Globus pallidus (tissue), 1 donor: ENCODE measurements around the gene TYK2.
"Not testable (repeated sequence)": the region's sequence is repeated elsewhere in the genome, so short reads cannot be mapped to it uniquely, and the experiment has no call there.

Experiments
- DNase-seq: peaks from one replicate; pipeline ENCODE4 v3.0.0-alpha.2; 2015; ENCODE audit warnings: low spot score

TYK2 gene

DNA sequence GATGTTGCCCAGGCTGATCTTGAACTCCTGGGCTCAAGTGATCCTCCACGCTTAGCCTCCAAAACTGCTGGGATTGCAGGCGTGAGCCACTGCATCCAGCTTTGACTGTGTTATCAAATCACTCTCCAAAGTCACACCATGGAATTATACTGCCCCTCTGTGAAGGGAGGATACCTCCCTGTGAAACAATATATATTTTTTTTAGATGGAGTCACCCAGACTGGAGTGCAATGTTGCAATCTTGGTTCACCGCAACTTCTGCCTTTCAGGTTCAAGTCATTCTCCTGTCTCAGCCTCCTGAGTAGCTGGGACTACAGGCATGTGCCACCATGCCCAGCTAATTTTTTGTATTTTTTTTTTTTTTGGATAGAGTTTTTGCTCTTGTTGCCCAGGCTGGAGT, 7.7 kb downstream of the TYK2 start:
- DNase-seq: no peak

DNA sequence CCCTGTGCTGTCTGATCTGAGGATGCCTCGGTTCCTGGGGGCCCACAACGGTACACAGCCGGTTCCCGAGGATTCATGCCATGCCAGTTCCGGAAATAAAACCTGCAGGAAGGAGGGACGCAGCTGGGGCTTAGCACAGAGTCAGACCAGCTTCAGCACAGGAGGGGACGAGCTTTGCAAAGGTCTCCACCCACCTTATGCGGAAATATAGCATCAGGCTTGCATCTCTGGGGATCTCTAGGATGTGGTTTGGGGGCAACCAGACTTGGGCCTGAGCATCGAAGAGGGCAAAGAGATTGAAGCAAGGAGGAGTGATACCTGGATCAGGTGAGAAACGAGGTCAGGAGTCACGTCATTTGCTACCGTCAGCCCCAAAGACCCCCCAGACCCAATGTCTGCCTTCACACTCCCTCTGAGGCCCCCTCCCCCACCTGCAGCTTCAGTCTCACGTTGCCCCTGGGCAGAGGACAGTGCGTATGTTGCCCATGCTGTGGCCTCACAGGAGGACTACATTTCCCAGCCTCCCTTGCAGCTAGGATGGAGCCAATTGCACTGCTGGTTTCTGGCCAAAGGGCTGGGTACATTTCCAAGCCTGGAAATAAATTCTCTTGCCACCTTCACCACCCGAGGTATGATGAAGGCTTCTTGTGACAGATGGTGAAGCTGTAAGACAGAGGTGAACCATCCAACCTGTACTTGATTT, 12.1 kb downstream of the TYK2 start:
- no peak for DNase-seq

DNA sequence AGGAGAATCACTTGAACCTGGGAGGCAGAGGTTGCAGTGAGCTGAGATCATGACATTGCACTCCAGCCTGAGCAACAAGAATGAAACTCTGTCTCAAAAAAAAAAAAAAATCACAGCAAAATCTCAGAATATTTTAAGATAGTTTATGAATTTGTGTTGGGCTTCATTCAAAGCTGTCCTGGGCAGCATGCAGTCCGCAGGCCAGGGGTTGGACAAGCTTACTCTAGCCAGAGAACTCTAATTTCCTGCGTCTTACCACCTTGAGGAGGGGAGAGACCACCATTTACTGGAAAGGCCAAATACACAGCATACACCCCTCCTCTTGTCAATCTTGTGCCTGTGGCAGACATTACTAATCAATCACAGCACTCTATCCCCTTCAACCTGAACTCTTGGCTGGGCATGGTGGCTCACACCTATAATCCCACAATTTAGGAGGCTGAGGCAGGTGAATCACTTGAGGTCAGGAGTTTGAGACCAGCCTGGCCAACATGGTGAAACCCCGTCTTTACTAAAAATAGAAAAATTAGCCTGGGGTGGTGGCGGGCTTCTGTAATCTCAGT, 13.3 kb downstream of the TYK2 start:
- DNase-seq: not testable (repeated sequence)

DNA sequence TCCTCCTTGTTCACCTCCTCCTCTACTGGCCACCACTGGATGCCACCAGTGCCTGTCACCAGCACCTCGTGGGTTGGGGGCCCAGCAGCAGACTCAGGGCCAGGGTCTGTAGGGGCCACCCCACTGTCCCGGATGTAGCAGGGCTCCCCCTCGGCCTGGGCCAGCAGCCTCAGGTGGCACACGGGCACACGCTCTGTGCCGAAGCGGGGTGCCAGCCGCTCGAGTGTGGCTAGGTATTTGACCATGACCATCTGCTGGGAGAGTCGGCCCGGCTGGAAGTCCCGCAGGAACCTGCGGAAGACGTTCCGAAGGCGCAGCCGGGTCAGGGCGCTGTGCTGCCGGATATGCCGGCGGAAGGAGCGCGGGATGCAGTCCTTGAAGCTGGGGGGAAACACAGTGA, 14.9 kb downstream of the TYK2 start:
- DNase-seq: no peak

DNA sequence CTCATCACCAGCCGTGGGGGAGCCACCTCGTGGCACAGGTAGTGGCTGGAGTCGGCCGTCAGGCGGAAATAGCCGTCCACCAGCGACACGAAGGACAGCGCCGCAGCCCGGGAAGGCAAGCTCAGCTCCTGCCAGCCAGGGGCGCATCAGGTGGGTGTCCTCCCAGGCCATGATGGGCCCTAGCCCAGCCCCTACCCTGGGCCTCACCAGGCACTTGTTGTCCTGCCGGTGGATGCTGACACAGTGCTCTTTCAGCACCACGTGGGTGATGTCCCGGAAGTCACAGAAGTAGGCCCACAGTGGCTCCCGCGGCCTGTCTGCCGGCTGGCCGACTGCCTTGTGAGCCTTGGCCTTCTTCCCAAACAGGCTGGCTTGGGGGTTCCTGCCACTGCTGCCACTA, 15.7 kb downstream of the TYK2 start:
- DNase-seq: peak; percentile 35

DNA sequence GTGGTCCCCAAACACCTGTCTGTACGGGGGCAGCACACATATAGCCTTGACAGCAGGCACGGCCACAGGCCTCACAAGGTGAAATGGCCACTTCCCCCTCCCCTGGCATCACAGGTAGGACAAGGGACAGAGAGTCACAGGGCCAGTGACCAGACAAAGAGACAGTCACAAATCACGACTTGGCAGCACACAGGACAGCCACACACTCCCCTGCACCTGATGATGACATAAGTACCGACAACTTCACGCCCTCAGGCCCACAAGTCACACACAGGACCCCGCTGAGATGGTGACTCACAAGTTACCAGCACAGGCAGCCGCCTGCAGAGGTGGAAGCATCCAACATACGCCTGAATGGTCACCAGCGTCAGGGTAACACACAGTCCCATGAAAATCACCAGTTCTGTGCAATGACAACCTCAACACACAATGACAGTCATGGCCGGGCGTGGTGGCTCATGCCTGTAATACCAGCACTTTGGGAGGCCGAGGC, 16.5 kb downstream of the TYK2 start:
- DNase-seq: no peak

DNA sequence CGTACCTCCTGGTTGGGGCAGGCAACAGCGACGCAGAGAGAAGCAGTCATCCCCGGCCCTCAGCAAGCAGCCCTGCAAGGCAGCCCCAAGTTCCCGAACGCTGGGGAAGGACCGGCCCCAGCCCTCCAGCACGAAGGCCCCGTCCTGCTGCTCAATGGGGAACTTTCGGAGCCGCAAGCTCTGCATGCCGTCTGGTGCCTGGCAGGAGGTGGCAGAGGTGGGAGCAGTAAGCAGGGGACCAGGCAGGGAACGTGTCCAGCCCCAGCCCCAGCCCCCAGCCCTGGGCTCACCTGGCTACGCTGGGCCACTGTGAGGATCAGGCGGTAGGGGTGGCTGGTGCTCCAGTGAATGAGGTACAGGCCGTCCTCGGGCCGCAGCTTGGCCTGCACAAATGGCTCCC, 18.1 kb downstream of the TYK2 start:
- DNase-seq: no peak

DNA sequence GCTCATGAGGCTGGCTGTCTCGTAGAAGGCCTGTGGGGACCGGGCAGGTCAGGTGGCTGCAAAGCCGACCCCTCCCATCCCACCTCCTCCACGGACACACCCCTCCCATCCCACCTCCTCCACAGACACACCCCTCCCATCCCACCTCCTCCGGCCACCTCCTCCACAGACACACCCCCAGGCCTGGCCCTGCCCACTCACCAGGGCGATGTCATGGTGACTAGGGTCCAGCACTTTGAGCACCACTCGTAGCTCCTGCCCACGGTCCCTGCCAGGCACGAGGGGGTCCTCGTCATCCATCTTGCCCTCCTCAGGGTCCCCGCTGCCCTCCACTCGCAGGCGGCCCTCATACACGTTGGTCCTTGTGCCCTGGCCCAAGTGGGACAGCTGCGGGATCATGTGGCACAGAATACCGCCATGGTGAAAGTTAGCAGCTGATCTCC, 18.8 kb downstream of the TYK2 start:
- DNase-seq: no peak

DNA sequence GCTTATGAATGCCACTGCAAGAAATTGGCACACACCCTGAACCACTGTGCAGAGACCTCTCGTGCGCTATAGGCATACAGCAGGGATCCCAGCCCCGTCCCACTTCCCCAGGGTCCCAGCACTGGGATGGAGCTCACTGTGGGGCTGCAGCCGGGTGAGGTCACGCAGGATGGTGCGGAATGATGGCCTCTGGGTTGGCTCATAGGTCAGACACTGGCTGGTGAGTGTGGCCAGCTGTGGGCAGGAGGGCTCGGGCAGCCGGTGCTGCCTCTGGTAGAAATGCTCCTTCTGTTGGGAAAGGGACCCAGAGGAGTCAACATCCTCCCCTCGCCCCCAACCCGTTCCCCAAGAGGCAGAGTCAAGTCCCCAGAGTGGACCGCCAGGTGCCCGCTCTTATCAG, 23.9 kb downstream of the TYK2 start:
- no peak for DNase-seq

DNA sequence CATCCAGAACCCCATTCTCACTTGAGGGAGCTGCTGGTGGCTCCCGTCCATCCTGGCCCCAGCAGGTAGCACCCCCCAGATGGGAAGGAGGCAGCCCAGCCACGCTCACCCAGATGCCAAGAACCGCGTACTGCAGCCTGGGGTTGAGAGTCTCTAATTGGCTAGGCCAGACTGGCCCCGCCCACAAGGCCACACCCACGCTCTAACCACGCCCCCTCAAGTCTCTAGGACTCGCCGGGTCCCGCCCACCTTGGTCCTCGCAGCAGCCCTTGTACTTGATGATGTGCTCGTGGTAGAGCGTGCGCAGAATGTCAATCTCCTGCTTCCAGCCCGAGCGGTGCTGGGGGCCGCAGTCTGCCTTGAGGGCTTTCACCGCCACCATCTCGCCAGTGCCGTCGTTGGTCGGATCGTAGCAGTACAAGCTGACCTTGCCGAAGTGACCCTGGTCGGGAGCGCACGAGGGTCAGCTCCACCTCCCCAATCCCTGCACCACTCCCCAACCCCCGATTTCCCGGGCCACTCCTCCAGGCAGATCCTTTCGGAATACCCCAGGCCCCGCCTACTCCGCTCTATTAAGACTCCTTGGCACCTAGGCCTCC, 26.5 kb downstream of the TYK2 start:
- no peak for DNase-seq

DNA sequence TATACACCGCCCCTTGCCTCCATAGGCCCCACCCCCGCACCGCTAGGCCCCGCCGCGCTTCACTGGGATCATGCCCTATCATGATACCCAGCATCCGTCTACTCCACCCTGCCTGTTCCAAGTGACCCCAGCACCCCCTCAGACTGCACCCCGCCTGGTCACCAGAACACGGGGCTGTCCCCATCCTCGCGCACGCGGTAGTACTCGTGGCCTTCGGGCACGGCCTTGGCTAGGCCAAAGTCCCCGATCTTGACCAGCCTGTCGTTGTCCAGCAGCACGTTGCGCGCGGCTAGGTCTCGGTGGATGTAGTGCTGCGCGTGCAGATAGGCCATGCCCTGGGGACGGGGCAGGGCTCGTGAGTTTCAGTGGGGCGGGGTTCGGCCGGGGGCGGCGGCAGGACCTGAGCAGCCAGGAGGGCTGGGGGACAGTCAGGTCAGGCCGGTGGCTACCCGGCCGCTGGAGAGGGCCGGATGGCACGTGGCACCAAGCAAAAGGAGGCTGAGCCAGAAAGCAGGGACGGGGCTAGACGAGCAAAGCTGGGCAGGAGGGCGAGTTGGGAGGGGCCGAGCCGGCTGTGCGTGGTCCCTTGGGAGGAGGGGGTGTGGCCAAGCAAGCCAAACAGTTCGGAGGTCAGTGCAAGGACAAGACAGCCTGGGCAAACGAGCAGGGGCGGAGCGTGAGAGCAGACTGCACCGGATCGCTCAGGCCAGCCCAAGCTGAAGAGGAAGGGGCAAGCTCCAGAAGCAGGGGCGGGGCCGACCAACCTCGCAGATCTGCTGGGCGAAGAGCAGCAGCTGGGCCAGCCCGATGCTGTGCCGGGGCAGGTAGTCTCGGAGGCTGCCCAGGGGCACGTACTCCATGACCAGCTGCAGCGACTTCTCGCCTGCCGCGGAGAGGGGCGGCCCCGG, 27.4 kb downstream of the TYK2 start:
- no peak for DNase-seq

DNA sequence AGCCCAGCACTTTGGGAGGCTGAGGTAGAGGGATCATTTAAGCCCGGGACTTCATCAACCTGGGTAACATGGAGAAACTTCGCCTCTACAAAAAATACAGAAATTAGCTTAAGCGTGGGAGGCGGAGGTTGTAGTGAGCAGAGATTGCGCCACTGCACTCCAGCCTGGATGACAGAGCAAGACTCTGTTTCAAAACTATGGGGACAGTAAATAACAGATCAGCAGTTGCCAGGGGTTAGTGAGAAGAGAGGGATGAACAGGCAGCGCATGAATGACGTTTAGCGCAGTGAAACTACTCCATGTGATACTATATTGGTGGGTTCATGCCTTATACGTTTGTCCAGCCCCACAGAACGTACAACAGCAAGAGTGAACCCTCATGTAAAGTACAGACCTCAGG, 33.9 kb downstream of the TYK2 start:
- no peak for DNase-seq

DNA sequence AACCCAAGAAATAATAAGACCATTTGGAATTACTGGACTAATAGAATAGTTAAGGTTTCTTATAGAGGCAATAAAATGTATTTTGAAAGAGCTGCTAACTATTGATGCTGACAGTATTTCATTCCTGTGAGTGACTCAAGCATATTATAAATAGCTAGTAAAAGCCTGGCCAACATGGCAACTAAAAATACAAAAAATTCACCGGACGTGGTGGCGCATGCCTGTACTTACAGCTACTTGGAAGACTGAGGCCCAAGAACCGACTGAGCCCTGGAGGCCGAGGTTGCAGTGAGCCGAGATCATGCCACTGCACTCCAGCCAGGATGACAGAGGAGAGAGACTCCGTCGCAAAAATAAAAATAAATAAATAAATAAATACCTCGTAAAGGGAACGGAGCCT, 35.6 kb downstream of the TYK2 start:
- DNase-seq: no peak

DNA sequence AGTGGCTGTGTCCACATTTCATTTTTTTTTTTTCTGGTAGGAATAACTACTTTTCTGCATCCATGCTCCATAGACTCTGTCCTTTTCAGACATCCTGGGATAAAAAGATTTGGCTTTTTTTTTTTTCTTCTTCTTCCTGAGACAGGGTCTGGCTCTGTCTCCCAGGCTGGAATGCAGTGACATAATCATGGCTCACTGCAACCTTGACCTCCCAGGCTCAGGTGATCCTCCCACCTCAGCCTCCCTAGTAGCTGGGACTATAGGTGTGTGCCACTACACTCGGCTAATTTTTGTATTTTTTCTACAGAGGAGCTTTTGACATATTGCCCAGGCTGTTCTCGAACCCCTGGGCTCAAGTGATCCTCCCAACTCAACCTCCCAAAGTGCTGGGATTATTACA, 36.9 kb downstream of the TYK2 start:
- no peak for DNase-seq

DNA sequence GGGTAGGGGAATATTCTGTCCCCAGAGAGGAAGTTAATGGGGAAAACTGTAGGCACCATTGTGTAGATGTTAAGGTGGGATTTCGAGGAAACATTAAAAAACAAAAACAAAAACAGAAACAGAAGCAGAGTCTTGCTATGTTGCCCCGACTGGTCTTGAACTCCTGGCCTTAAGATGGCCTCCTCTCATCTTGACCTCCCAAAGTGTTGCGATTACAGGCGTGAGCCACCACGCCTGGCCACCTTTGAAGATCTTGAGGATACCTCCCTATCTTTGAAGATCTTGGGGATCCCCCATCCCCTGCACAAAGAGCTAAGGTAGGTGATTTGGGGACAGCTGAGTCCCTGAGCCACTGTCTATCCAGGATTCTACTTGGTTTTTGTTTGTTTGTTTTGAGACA, 40.4 kb downstream of the TYK2 start:
- no peak for DNase-seq

DNA sequence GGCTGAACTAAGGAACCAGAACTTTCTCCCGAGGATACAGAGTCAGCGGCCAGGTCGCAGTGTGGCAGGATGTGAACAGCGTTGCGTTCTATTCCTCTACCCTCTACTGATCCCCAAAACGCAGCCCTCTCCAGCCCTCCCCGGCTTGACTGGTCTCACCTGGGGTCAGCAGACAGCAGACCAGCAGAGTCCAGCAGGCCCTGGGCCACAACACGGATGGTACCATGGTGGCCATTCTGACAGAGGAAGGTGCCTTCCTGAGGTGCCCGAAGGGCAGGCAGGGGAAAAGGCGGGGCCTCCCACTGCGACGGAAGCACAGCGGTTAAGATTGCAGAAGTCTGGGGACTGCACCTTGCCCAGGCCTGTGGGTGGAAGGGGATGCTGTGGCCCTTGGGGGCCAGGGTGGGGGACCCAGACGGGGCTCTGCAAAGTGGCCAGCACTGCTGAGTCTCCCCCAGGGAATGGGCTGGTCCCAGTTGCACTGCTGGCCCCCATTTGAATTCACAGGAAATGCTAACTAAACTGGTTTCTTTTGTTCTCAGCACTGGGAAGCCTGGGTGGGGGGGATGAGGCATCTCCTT, 40.9 kb downstream of the TYK2 start, which contains the start of gene ICAM3:
Gene ICAM3 (minus strand): TSS at position 245 of the 581 bp plus-strand sequence. CDS start 10 bp downstream, at position 235.
- no peak for DNase-seq

DNA sequence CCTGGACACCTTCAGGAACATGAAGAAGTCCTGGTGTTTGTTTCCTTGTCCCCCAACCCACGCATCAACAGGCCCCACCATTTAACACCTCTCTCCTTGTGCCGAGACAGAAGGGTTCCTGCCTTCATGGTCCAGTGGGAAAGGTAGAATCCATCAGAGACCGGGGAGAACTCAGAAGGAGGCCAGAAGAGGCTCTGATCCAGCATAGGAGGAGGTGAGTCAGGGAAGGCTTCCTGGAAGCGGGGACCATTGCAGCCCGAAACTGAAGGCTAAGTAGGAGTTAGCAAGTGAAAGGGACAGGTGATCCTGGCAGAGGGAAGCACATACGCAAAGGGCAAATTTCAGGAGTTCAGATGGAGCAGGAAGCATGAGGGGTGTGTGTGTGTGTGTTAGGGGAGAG, 41.4 kb downstream of the TYK2 start:
- DNase-seq: no peak

DNA sequence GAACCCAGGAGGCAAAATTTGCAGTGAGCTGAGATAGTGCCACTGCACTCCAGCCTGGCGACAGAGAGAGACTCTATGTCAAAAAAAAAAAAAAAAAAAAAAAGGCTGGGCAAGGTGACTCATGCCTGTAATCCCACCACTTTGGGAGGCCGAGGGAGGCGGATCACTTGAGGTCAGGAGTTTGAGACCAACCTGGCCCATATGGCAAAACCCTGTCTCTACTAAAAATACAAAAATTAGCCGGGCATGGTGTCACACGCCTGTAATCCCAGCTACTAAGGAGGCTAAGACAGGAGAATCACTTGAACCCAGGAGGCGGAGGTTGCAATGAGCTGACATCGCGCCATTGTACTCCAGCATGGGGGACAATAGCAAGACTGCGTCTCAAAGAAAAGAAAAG, 43.6 kb downstream of the TYK2 start:
- DNase-seq: not testable (repeated sequence)

DNA sequence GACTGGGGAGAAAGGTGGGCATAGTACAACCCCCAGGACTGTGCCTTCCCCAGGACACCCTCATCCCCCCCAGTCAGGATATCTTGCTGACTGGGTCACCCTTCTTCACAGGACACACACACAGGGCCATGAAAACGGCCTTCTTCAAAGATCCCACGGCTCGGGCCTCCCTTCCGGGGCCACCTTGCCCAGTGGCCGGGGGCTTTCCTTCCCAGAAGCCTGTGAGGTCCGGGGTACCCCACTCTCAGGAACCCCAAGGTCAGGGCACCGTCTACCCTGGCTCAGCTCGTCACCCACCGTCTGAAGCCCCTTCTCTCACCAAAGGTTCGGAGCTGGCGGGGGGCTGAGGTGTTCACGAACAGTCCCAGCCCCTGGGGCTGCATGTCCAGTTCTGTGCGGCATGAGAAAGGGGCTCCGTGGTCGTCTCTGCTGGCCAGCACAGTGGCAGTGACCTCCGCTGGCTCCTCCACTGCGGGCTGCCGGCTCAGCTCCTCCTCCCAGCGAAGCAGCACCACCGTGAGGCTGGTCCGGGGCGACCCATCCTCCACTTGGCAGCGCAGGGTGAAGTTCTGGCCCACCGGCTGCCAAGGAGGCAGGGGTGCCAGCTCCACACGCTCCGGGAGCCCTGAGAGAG, 44.9 kb downstream of the TYK2 start:
- no peak for DNase-seq

DNA sequence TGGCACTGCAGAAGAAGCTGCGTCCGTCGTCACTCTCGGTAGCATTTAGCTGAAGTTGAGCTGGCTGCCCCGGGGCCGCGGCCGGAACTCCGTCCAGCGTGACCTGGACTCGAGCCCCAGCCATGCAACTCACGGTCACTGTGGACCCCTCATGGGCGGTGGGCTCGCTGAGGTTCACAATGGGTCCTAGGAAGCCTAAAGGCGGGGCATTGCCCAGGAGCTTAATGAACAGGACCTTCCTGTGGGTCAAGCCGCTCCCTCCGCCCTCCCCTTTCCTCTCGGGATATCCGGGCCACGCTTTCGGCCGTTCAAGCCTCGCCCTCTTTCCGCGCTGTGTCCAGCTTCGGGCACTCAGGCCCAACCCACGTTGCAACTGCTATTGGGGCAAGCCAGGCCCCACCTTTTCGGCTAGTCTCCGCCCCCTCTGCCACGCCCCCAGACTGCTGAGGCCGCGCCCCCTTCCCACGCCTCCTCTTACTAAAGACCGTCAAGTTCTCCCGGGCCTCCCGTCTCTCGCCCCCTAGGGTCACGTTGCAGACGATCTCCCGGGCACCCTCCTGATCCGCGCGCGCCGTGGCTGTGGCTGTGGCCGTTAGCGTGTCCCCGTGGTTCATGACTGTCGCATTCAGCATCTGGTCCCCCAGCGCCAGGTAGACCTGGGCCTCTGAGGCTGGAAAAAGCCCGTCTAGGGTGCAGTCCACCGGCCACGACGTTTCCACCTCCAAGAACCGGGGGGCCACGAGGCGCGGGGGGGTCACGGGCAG, 45.6 kb downstream of the TYK2 start:
- DNase-seq: peak; percentile 73
